ENCODE data around the gene M1AP.

- TF ChIP-seq CTCF (IDR thresholded peaks at IDR 0.05) (no peak), EP300 (IDR thresholded peaks at IDR 0.05) (no peak)
These were observed 92.5 kb downstream of the M1AP start for GRCh38 chr2:74555610-74556103.
